Smooth muscle cell (in vitro differentiated cells): ENCODE measurements around the gene EFCAB11. TPM values are rescaled to one million over a fixed set of nuclear protein-coding genes. Genes with fewer than 3 reads are reported as not detected.

ENCODE experiments used
- DNase-seq: peaks from one replicate; lab custom pipeline; 2025; ENCODE audit not compliant: unreplicated experiment; lab: John Stamatoyannopoulos, UW
- H2AFZ ChIP-seq: fragments of 200-600 bp; sonication (generic); 2 replicates; pipeline ENCODE4 v1.6.0; 2016; ENCODE audit warnings: antibody characterized with exemption, low read depth, mild to moderate bottlenecking
- H3F3A ChIP-seq: fragments of 200-600 bp; sonication (generic); 2 replicates; pipeline ENCODE4 v1.6.0; 2017; ENCODE audit warnings: antibody characterized with exemption, low read depth
- H3K27ac ChIP-seq: fragments of 200-600 bp; sonication (generic); 2 replicates; pipeline ENCODE4 v1.5.1; 2016; ENCODE audit warnings: low read depth, mild to moderate bottlenecking
- H3K27me3 ChIP-seq: fragments of 200-600 bp; sonication (generic); 2 replicates; pipeline ENCODE4 v1.6.1; 2016; ENCODE audit warnings: low read depth, mild to moderate bottlenecking
- H3K36me3 ChIP-seq: fragments of 200-600 bp; sonication (generic); 2 replicates; pipeline ENCODE4 v1.5.1; 2016; ENCODE audit warnings: low read depth
- H3K4me1 ChIP-seq: fragments of 200-600 bp; sonication (generic); 2 replicates; pipeline ENCODE4 v1.5.1; 2016; ENCODE audit warnings: low read depth
- H3K4me2 ChIP-seq: fragments of 200-600 bp; sonication (generic); 2 replicates; pipeline ENCODE4 v1.6.0; 2016; ENCODE audit warnings: mild to moderate bottlenecking
- H3K4me3 ChIP-seq: fragments of 200-600 bp; sonication (generic); 2 replicates; pipeline ENCODE4 v1.5.1; 2016; ENCODE audit warnings: mild to moderate bottlenecking
- H3K79me2 ChIP-seq: fragments of 200-600 bp; sonication (generic); 2 replicates; pipeline ENCODE4 v1.6.0; 2016; ENCODE audit warnings: low read depth, mild to moderate bottlenecking
- H3K9ac ChIP-seq: fragments of 200-600 bp; sonication (generic); 2 replicates; pipeline ENCODE4 v1.6.0; 2016; ENCODE audit warnings: low read depth
- H3K9me3 ChIP-seq: fragments of 200-600 bp; sonication (generic); replicated peaks from 2 replicates; pipeline ENCODE4 v1.5.1; 2016; ENCODE audit warnings: low read depth
- H4K20me1 ChIP-seq: fragments of 200-600 bp; sonication (generic); 2 replicates; pipeline ENCODE4 v1.6.0; 2016; ENCODE audit warnings: low read depth
- WGBS: methylation state at CpG from one replicate; pipeline ENCODE4 v1.1.7; 2016; ENCODE audit warnings: low lambda C conversion rate; 5-methylcytosine and 5-hydroxymethylcytosine counted together
- polyA plus RNA-seq: library from polyadenylated mRNA; unstranded; fragments of >200 nt; fragmentation: Nextera tagmentation; extraction: Ambion mirVana; gene quantifications from 2 replicates; pipeline ENCODE4 v1.2.1, GENCODE V29; 2016
- total RNA-seq: library from RNA; depleted of rRNA; stranded (reverse); fragments of >200 nt; gene quantifications from 2 replicates; pipeline ENCODE4 v1.2.3, GENCODE V29; 2014
- TF ChIP-seq, protein P1 (sequence below): fragments of 200-600 bp; sonication (generic); IDR thresholded peaks from 2 replicates; pipeline ENCODE4 v1.5.1; 2017; ENCODE audit warnings: borderline replicate concordance, mild to moderate bottlenecking, antibody characterized with exemption; ENCODE audit not compliant: insufficient read depth, poor library complexity, severe bottlenecking

Gene EFCAB11
- total and polyA plus RNA-seq, 2 experiments from 2014 or later = 3.1 to 9.5 TPM

DNA sequence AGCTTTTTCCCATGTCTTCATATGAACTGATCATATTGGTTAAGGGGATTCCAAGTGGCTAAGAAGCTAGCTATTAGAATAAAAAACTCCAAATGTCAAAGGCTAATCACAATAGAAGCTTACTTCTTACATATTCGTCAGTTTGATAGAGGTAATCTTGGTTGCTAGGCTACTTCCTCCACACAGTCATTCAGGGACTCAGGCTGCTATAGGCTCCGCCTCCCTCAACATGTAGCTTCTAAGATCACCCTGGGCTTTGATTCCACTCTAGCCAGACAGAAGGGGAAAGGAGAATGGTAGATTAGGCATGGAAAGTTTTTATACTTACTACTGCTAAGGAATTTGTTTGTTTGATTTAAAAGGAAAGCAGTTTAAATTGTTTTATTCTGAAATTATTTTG, 207.9 kb downstream of the EFCAB11 start:
- Histone ChIP-seq H3K4me1 (no peaks in the 10 kb centered on the region), H3K27me3 (no peaks in the 10 kb centered on the region), H3K9ac (no peak overlapping the region), H3F3A (no peaks in the 10 kb centered on the region), H3K79me2 (no peaks in the 10 kb centered on the region), H3K9me3 (no peaks in the 10 kb centered on the region), H3K36me3 (no peaks in the 10 kb centered on the region), H2AFZ (no peak overlapping the region), H3K4me3 (no peak overlapping the region), H3K4me2 (no peak overlapping the region), H4K20me1 (no peaks in the 10 kb centered on the region), H3K27ac (no peak overlapping the region)
- WGBS = 88% methylated on average over 2 of the region's 2 CpGs
- TF ChIP-seq, protein P1, sequence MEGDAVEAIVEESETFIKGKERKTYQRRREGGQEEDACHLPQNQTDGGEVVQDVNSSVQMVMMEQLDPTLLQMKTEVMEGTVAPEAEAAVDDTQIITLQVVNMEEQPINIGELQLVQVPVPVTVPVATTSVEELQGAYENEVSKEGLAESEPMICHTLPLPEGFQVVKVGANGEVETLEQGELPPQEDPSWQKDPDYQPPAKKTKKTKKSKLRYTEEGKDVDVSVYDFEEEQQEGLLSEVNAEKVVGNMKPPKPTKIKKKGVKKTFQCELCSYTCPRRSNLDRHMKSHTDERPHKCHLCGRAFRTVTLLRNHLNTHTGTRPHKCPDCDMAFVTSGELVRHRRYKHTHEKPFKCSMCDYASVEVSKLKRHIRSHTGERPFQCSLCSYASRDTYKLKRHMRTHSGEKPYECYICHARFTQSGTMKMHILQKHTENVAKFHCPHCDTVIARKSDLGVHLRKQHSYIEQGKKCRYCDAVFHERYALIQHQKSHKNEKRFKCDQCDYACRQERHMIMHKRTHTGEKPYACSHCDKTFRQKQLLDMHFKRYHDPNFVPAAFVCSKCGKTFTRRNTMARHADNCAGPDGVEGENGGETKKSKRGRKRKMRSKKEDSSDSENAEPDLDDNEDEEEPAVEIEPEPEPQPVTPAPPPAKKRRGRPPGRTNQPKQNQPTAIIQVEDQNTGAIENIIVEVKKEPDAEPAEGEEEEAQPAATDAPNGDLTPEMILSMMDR = no peak
- DNase-seq = no peak

GRCh38 chr14:89746135-89746534, 208.4 kb downstream of the EFCAB11 start:
- Histone ChIP-seq H2AFZ (no peak overlapping the region), H4K20me1 (no peaks in the 10 kb centered on the region), H3K9me3 (no peaks in the 10 kb centered on the region), H3K27me3 (no peaks in the 10 kb centered on the region), H3K27ac (no peak overlapping the region), H3F3A (no peaks in the 10 kb centered on the region), H3K4me1 (no peaks in the 10 kb centered on the region), H3K4me3 (no peak overlapping the region), H3K79me2 (no peaks in the 10 kb centered on the region), H3K36me3 (no peaks in the 10 kb centered on the region), H3K9ac (no peak overlapping the region), H3K4me2 (no peak overlapping the region)
- TF ChIP-seq, protein P1 = no peak
- no peak for DNase-seq
- 96% methylated on average over 7 of the region's 7 CpGs for WGBS

Other genes starting within 250 kb of the EFCAB11 start
- gene TDP1, start 1.2 kb upstream of the EFCAB11 start, total RNA-seq = 16.6 and 22.3 TPM in 2 replicates
- 10.0 and 12.0 TPM in 2 replicates for gene TDP1, start 1.2 kb upstream of the EFCAB11 start, polyA plus RNA-seq
- 0.45 TPM in 1 of 2 replicates, not detected in the other for gene KCNK13, start 107.3 kb upstream of the EFCAB11 start, total RNA-seq
- gene KCNK13, start 107.3 kb upstream of the EFCAB11 start, polyA plus RNA-seq = 0.07 TPM in 1 of 2 replicates, not detected in the other